PC-3 (cell line): Measurements from ENCODE around the gene PPIAL4G. TPM values are rescaled to one million over a fixed set of nuclear protein-coding genes. Genes with fewer than 3 reads are reported as not detected.
"Not testable (repeated sequence)": the region's sequence is repeated elsewhere in the genome, so short reads cannot be mapped to it uniquely, and the experiment has no call there.

Source experiments
- ATAC-seq: fragments of 200-7000 bp; cut with Tn5 transposase; 2 replicates; pipeline ENCODE4 v1.9.1; 2020; ENCODE audit warnings: mild to moderate bottlenecking, moderate library complexity
- BruUV-seq: library from RNA; stranded (reverse); fragments of 400-500 nt; replicated peaks from 2 replicates; lab custom pipeline; 2021; lab: Mats Ljungman, UMichigan
- CTCF ChIA-PET: fragments of 300-600 bp; sonication (Branson Sonifier 250); formaldehyde crosslinking; loops from one replicate; lab custom pipeline; 2022; ENCODE audit warnings: antibody characterized with exemption; lab: Charles Lee
- POLR2A ChIA-PET: fragments of 300-600 bp; sonication (Branson Sonifier 250); formaldehyde crosslinking; loops from one replicate; lab custom pipeline; 2022; ENCODE audit warnings: antibody characterized with exemption; ENCODE audit not compliant: unreplicated experiment; lab: Charles Lee
- DNase-seq: peaks from one replicate; pipeline ENCODE4 v3.0.0-alpha.2; 2015
- H2AFZ ChIP-seq: fragments of 300-600 bp; sonication (generic); 2 replicates; pipeline ENCODE4 v1.6.0; 2016; ENCODE audit warnings: antibody characterized with exemption, low read length
- H3F3A ChIP-seq: fragments of 300-600 bp; sonication (generic); one replicate; pipeline ENCODE4 v1.6.0; 2017; ENCODE audit warnings: antibody characterized with exemption, low read length, control low read depth, mild to moderate bottlenecking; ENCODE audit not compliant: unreplicated experiment
- H3K27ac ChIP-seq: fragments of 300-600 bp; sonication (generic); 2 replicates; pipeline ENCODE4 v1.5.1; 2016; ENCODE audit warnings: mild to moderate bottlenecking, low read length
- H3K27me3 ChIP-seq: fragments of 300-600 bp; sonication (generic); 2 replicates; pipeline ENCODE4 v1.6.1; 2016; ENCODE audit warnings: low read length, mixed read lengths
- H3K36me3 ChIP-seq: fragments of 300-600 bp; sonication (generic); 2 replicates; pipeline ENCODE4 v1.6.1; 2016; ENCODE audit warnings: low read depth, mixed run types, low read length, mixed read lengths
- H3K4me1 ChIP-seq: fragments of 300-600 bp; sonication (generic); 2 replicates; pipeline ENCODE4 v1.5.1; 2016; ENCODE audit warnings: low read length; ENCODE audit not compliant: insufficient read depth
- H3K4me2 ChIP-seq: fragments of 300-600 bp; sonication (generic); 2 replicates; pipeline ENCODE4 v1.6.0; 2016; ENCODE audit warnings: low read length
- H3K4me3 ChIP-seq: fragments of 300-600 bp; sonication (generic); 2 replicates; pipeline ENCODE4 v1.5.1; 2016; ENCODE audit warnings: mild to moderate bottlenecking, low read length, mixed read lengths
- H3K79me2 ChIP-seq: fragments of 300-600 bp; sonication (generic); 2 replicates; pipeline ENCODE4 v1.6.1; 2017; ENCODE audit warnings: low read length, mixed read lengths
- H3K9ac ChIP-seq: fragments of 300-600 bp; sonication (generic); 2 replicates; pipeline ENCODE4 v1.6.0; 2016; ENCODE audit warnings: mild to moderate bottlenecking, low read length
- H3K9me2 ChIP-seq: fragments of 300-600 bp; sonication (generic); replicated peaks from 2 replicates; pipeline ENCODE4 v1.6.1; 2016; ENCODE audit warnings: mixed run types, low read length, mixed read lengths
- H3K9me3 ChIP-seq: fragments of 300-600 bp; sonication (generic); 2 replicates; pipeline ENCODE4 v1.6.1; 2016; ENCODE audit warnings: low read length, mixed read lengths
- H4K20me1 ChIP-seq: fragments of 300-600 bp; sonication (generic); 2 replicates; pipeline ENCODE4 v1.6.1; 2016; ENCODE audit warnings: low read length, mixed read lengths
- intact Hi-C: fragments of 100-400 bp; cut with micrococcal nuclease; formaldehyde crosslinking; loops from 2 replicates; pipeline ENCODE4 v1.9.0; 2023
- total RNA-seq: library from RNA; depleted of rRNA; stranded (reverse); fragments of >200 nt; gene quantifications from 2 replicates; pipeline ENCODE4 v1.2.3, GENCODE V29; 2014

Gene PPIAL4G
- total RNA-seq, 1 experiment from 2014 or later, result not detected

GRCh38 chr1:148459694-148460093, 23.4 kb downstream of the PPIAL4G start:
- H3K9me3 ChIP-seq, H3K36me3 ChIP-seq, POLR2A ChIA-PET, H3F3A ChIP-seq, intact Hi-C loops, H3K9ac ChIP-seq, H4K20me1 ChIP-seq, H3K9me2 ChIP-seq, DNase-seq, H3K79me2 ChIP-seq, H3K27ac ChIP-seq, CTCF ChIA-PET, H2AFZ ChIP-seq, H3K27me3 ChIP-seq, ATAC-seq, H3K4me1 ChIP-seq, BruUV-seq: not testable (repeated sequence)
- peak overlapping the region; percentile 77; the same call in 1 of the 2 replicates for H3K4me2 ChIP-seq
- peak overlapping the region; percentile 74; the same call in 1 of the 2 replicates for H3K4me3 ChIP-seq

DNA sequence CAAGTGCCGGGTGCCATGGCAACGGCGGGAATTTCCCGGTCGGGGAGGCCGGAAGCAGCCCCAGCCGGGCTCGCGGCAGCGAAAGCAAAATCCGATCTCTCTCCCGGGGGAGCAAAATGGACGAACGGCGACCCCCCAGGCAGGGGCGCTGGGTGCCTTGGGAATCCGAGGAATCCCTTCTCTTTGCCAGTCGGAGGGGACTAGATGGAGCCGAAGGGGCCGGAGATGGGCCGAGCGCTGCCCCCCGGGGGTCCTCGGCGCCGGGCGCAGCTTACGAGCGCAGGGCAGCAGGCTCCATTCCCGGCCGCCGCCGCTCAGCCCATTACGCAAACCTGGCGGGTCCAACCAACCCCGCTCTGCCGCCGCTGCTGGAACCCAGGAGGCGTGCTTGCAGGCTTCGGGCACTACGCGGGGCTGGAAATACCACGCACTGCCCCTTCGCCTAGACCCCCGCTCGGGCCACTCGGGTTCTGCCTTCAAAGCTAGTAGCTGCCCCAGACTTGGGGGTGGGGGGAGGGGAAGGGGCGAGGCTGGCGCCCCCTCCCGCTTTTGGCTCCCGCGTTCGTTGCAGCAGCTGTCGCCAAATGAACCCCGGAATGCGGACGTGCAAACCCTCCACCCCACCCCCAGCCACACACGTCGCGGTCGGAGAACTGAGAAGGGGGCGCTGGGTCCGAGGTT, 24.1 kb downstream of the PPIAL4G start:
- H3K4me1 ChIP-seq, intact Hi-C loops, H3K27me3 ChIP-seq, H3K9me3 ChIP-seq, H4K20me1 ChIP-seq, H3K9me2 ChIP-seq, H3F3A ChIP-seq, ATAC-seq, CTCF ChIA-PET, POLR2A ChIA-PET, BruUV-seq, H3K36me3 ChIP-seq, H3K27ac ChIP-seq, H3K79me2 ChIP-seq, DNase-seq: not testable (repeated sequence)
- Histone ChIP-seq H3K4me2 (peak overlapping the region; percentile 77), H2AFZ (peak overlapping the region; percentile 63), H3K4me3 (peak overlapping the region; percentile 74), H3K9ac (peak overlapping the region; percentile 66)

- BruUV-seq, H3K9me2 ChIP-seq, ATAC-seq, POLR2A ChIA-PET, H3K36me3 ChIP-seq, CTCF ChIA-PET, DNase-seq, H4K20me1 ChIP-seq, H3K9me3 ChIP-seq, intact Hi-C loops, H3K27ac ChIP-seq, H3K79me2 ChIP-seq, H3F3A ChIP-seq, H3K4me1 ChIP-seq, H2AFZ ChIP-seq, H3K27me3 ChIP-seq: not testable (repeated sequence)
- H3K4me2 ChIP-seq, result peak overlapping the region; percentile 57; the same call in 1 of the 2 replicates
- peak overlapping the region; percentile 66; the same call in 1 of the 2 replicates for H3K9ac ChIP-seq
- H3K4me3 ChIP-seq, result peak overlapping the region; percentile 63
Observed at GRCh38 chr1:148458398-148458797, 24.7 kb downstream of the PPIAL4G start.

DNA sequence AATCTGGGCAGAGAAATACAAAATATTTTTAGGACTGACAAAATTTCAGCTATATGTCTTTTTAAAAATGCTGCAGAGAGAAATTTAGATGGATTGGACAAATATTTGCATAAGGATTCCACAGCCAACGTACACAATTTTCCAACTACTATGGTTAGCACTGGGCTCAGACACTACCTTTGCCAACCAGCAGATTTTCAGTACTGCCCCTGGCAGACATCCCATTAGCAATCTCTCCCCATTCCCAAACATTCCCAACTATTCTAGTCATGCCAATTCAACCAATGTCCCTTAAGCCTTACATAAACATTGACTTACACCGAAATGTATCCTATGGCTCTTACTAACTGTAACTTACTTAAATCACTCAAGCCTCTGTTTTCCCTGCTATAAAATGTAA, 30.3 kb downstream of the PPIAL4G start:
- H3K36me3 ChIP-seq, H3K9me3 ChIP-seq, H3K4me3 ChIP-seq, H3K4me1 ChIP-seq, POLR2A ChIA-PET, H3K9ac ChIP-seq, H3K27me3 ChIP-seq, CTCF ChIA-PET, BruUV-seq, H3K79me2 ChIP-seq, H3K9me2 ChIP-seq, H4K20me1 ChIP-seq, intact Hi-C loops, H2AFZ ChIP-seq, H3F3A ChIP-seq, ATAC-seq, H3K27ac ChIP-seq: not testable (repeated sequence)
- H3K4me2 ChIP-seq, result peak overlapping the region; percentile 16; the same call in 1 of the 2 replicates
- peak; percentile 75 for DNase-seq

DNA sequence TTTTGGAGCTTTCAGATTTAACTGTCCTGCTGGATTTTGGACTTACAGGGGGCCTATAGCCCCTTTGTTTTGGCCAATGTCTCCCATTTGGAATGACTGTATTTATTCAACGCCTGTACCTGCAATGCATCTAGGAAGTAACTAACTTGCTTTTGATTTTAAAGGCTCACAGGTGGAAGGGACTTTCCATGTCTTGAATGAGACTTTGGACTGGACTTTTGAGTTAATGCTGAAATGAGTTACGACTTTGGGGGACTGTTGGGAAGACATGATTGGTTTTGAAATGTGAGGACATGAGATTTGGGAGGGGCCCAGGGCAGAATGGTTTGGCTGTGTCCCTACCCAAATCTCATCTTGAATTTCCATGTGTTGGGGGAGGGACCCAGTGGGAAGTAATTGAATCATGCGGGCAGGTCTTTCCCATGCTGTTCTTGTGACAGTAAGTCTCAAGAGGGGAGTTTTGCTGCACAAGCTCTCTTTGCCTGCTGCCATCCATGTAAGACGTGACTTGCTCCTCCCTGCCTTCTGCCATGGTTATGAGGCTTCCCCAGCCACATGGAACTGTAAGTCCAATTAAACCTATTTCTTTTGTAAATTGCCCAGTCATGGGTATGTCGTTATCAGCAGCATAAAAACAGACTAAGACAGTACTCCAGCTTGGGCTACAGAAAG, 43.3 kb downstream of the PPIAL4G start:
- POLR2A ChIA-PET, H4K20me1 ChIP-seq, BruUV-seq, H3K4me1 ChIP-seq, H3K79me2 ChIP-seq, ATAC-seq, CTCF ChIA-PET, H3K9me3 ChIP-seq, DNase-seq, H3K27ac ChIP-seq, H3F3A ChIP-seq, H3K4me2 ChIP-seq, H3K27me3 ChIP-seq, H3K9ac ChIP-seq, H2AFZ ChIP-seq, H3K4me3 ChIP-seq, H3K9me2 ChIP-seq, H3K36me3 ChIP-seq, intact Hi-C loops: not testable (repeated sequence)
